Panc1 (cell line): ENCODE results near the gene CTDSPL2. TPM values are rescaled to one million over a fixed set of nuclear protein-coding genes. Genes with fewer than 3 reads are reported as not detected.

ENCODE experiments used
- ATAC-seq: fragments of 200-7000 bp; cut with Tn5 transposase; 2 replicates; pipeline ENCODE4 v1.9.1; 2020; ENCODE audit warnings: mild to moderate bottlenecking, moderate library complexity
- BruUV-seq: library from RNA; stranded (reverse); fragments of 400-500 nt; replicated peaks from 2 replicates; lab custom pipeline; 2021; lab: Mats Ljungman, UMichigan
- CTCF ChIA-PET: fragments of 300-600 bp; sonication (Branson Sonifier 250); formaldehyde crosslinking; loops from one replicate; lab custom pipeline; 2022; ENCODE audit warnings: antibody characterized with exemption; lab: Charles Lee
- POLR2A ChIA-PET: fragments of 300-600 bp; sonication (Branson Sonifier 250); formaldehyde crosslinking; loops from one replicate; lab custom pipeline; 2022; ENCODE audit warnings: antibody characterized with exemption; lab: Charles Lee
- DNase-seq: peaks from one replicate; pipeline ENCODE4 v3.0.0-alpha.2; 2010; ENCODE audit warnings: low read depth, low spot score
- H3K27ac ChIP-seq: 2 replicates; pipeline ENCODE4 v1.5.1; 2011; ENCODE audit warnings: mild to moderate bottlenecking, low read length, inconsistent platforms
- H3K27me3 ChIP-seq: fragments of 200-500 bp; sonication (Bioruptor generic); 2 replicates; pipeline ENCODE4 v1.6.0; 2014; ENCODE audit warnings: low read length, inconsistent platforms; ENCODE audit not compliant: control insufficient read depth, insufficient read depth
- H3K36me3 ChIP-seq: fragments of 200-500 bp; sonication (Bioruptor generic); 2 replicates; pipeline ENCODE4 v1.5.1; 2014; ENCODE audit warnings: inconsistent platforms, mild to moderate bottlenecking, low read length, moderate library complexity; ENCODE audit not compliant: control insufficient read depth, insufficient read depth
- H3K4me1 ChIP-seq: 2 replicates; pipeline ENCODE4 v1.5.1; 2011; ENCODE audit warnings: inconsistent platforms, mild to moderate bottlenecking, low read length, moderate library complexity; ENCODE audit not compliant: control insufficient read depth, insufficient read depth
- H3K4me3 ChIP-seq, 2 experiments: 2 replicates each; pipeline ENCODE4 v1.5.1; 2011 to 2012; ENCODE audit warnings: low read depth in 2 of 2, low read length in 2 of 2, mild to moderate bottlenecking in 2 of 2, inconsistent platforms in 1 of 2, moderate library complexity in 1 of 2
- H3K9me3 ChIP-seq: fragments of 200-500 bp; sonication (Bioruptor generic); 2 replicates; pipeline ENCODE4 v1.5.1; 2014; ENCODE audit warnings: low read depth, mild to moderate bottlenecking, inconsistent platforms, low read length, moderate library complexity; ENCODE audit not compliant: control insufficient read depth, insufficient read depth
- POLR2AphosphoS5 ChIP-seq: IDR thresholded peaks from 2 replicates; pipeline ENCODE4 v1.6.1; 2012; ENCODE audit warnings: mild to moderate bottlenecking, low read depth, low read length, moderate library complexity
- SIN3A ChIP-seq: IDR thresholded peaks from 2 replicates; pipeline ENCODE4 v1.6.1; 2012; ENCODE audit warnings: low read depth, mild to moderate bottlenecking, low read length, moderate library complexity, borderline replicate concordance; ENCODE audit not compliant: insufficient read depth
- TCF7L2 ChIP-seq: IDR thresholded peaks from 2 replicates; pipeline ENCODE4 v1.6.1; 2011; ENCODE audit warnings: mild to moderate bottlenecking, low read depth, low read length, inconsistent platforms
- in situ Hi-C: cut with HindIII; loops from 2 replicates; pipeline ENCODE4 v1.10.0; 2016; ENCODE audit warnings: low sequenced_read_pairs, low pct_unique_long_range_greater_than_20kb
- intact Hi-C: fragments of 100-400 bp; cut with micrococcal nuclease; formaldehyde crosslinking; loops from one replicate; pipeline ENCODE4 v1.10.0; 2022; ENCODE audit not compliant: unreplicated experiment
- total RNA-seq: library from RNA; stranded (reverse); gene quantifications from one replicate; pipeline ENCODE4 v1.2.1, GENCODE V29; 2021; ENCODE audit not compliant: unreplicated experiment
- TF ChIP-seq, protein P1 (sequence below): fragments of 450-650 bp; IDR thresholded peaks from 2 replicates; pipeline ENCODE4 v1.5.1; 2017; ENCODE audit warnings: mild to moderate bottlenecking
- TF ChIP-seq, protein P2 (sequence below), 2 experiments: IDR thresholded peaks; 2 replicates each; pipeline ENCODE4 v1.6.1; 2011 to 2012; ENCODE audit warnings: low read depth in 2 of 2, control low read depth in 1 of 2, low read length in 1 of 2, mild to moderate bottlenecking in 1 of 2, moderate library complexity in 1 of 2; ENCODE audit not compliant: insufficient read depth in 1 of 2

The CTDSPL2 gene
- total RNA-seq, 1 experiment from 2014 or later = 70.6 TPM

DNA sequence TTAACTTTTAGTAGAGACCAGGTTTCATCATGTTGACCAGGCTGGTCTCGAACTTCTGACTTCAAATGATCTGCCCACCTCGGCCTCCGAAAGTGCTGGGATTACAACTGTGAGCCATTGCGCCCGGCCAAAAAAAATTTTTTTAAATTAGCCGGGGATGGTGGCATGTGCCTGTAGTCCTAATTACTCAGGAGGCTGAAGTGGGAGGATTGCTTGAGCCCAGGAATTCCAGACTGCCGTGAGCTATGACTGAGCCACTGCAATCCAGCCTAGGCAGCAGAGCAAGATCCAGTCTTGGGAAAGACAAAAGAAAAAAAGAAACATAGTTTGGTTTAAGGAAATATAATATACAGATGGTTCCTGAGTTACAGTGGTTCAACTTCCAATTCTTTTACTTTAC lies 64.6 kb downstream of the CTDSPL2 start:
- ChIA-PET CTCF (no interaction called here), POLR2A (no interaction called here)
- Histone ChIP-seq H3K27me3 (no peaks in the 10 kb centered on the region), H3K27ac (no peak overlapping the region), H3K9me3 (no peaks in the 10 kb centered on the region), H3K4me1 (peaks cover 7% of the 10 kb centered on the region), H3K4me3 (no peak overlapping the region), H3K36me3 (peaks cover 18% of the 10 kb centered on the region)
- in situ Hi-C loops (no loop called here), intact Hi-C loops (no loop called here)
- BruUV-seq = no TSS peak
- no peak for DNase-seq
- ATAC-seq = no peak
- TF ChIP-seq TCF7L2 = no peak
- TF ChIP-seq, protein P1, sequence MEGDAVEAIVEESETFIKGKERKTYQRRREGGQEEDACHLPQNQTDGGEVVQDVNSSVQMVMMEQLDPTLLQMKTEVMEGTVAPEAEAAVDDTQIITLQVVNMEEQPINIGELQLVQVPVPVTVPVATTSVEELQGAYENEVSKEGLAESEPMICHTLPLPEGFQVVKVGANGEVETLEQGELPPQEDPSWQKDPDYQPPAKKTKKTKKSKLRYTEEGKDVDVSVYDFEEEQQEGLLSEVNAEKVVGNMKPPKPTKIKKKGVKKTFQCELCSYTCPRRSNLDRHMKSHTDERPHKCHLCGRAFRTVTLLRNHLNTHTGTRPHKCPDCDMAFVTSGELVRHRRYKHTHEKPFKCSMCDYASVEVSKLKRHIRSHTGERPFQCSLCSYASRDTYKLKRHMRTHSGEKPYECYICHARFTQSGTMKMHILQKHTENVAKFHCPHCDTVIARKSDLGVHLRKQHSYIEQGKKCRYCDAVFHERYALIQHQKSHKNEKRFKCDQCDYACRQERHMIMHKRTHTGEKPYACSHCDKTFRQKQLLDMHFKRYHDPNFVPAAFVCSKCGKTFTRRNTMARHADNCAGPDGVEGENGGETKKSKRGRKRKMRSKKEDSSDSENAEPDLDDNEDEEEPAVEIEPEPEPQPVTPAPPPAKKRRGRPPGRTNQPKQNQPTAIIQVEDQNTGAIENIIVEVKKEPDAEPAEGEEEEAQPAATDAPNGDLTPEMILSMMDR = no peak
- TF ChIP-seq SIN3A = no peak
- TF ChIP-seq, protein P2, sequence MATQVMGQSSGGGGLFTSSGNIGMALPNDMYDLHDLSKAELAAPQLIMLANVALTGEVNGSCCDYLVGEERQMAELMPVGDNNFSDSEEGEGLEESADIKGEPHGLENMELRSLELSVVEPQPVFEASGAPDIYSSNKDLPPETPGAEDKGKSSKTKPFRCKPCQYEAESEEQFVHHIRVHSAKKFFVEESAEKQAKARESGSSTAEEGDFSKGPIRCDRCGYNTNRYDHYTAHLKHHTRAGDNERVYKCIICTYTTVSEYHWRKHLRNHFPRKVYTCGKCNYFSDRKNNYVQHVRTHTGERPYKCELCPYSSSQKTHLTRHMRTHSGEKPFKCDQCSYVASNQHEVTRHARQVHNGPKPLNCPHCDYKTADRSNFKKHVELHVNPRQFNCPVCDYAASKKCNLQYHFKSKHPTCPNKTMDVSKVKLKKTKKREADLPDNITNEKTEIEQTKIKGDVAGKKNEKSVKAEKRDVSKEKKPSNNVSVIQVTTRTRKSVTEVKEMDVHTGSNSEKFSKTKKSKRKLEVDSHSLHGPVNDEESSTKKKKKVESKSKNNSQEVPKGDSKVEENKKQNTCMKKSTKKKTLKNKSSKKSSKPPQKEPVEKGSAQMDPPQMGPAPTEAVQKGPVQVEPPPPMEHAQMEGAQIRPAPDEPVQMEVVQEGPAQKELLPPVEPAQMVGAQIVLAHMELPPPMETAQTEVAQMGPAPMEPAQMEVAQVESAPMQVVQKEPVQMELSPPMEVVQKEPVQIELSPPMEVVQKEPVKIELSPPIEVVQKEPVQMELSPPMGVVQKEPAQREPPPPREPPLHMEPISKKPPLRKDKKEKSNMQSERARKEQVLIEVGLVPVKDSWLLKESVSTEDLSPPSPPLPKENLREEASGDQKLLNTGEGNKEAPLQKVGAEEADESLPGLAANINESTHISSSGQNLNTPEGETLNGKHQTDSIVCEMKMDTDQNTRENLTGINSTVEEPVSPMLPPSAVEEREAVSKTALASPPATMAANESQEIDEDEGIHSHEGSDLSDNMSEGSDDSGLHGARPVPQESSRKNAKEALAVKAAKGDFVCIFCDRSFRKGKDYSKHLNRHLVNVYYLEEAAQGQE (IDR thresholded peaks at IDR 0.05; ENCODE audit: insufficient read depth in 1 of 2, low read depth in 2 of 2, low read length in 1 of 2) = no peak
- TF ChIP-seq POLR2AphosphoS5 = no peak

DNA sequence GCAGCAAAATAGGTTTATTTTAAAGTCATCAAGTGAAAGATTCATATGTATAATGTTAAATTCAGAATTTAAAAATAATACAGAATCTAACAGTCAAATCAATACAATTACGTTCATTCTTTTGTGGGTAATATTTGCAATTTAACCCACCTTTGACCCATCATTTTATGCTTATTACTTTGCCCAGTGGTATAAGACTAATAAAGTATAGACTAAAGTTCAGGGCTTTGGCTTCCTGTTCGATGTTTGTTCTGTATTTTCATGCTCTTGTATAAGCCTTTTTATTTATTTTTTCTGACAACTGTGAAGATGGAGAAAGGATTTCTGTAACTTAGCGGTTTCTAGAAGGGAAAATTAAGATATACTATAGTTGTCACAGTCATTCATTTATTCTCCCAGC lies 65.2 kb downstream of the CTDSPL2 start:
- no peaks in the 10 kb centered on the region for H3K27me3 ChIP-seq
- ATAC-seq (no peak), DNase-seq (no peak)
- H3K36me3 ChIP-seq = peaks cover 19% of the 10 kb centered on the region
- H3K4me1 ChIP-seq = peaks cover 7% of the 10 kb centered on the region
- no peak for TF ChIP-seq SIN3A
- TF ChIP-seq, protein P2 (IDR thresholded peaks at IDR 0.05; ENCODE audit: insufficient read depth in 1 of 2, low read depth in 2 of 2, low read length in 1 of 2) = no peak
- H3K9me3 ChIP-seq = no peaks in the 10 kb centered on the region
- CTCF ChIA-PET = no interaction called here
- no TSS peak for BruUV-seq
- H3K27ac ChIP-seq = no peak overlapping the region
- no peak overlapping the region for H3K4me3 ChIP-seq
- POLR2A ChIA-PET = no interaction called here
- intact Hi-C loops = no loop called here
- in situ Hi-C loops = no loop called here
